ENCODE data around the gene CD48. TPM values are rescaled to one million over a fixed set of nuclear protein-coding genes. Genes with fewer than 3 reads are reported as not detected.

Gene CD48
- total RNA-seq, 4 donors from 2014 or later: 0.53 to 4.3 (median 1.5) TPM

DNA sequence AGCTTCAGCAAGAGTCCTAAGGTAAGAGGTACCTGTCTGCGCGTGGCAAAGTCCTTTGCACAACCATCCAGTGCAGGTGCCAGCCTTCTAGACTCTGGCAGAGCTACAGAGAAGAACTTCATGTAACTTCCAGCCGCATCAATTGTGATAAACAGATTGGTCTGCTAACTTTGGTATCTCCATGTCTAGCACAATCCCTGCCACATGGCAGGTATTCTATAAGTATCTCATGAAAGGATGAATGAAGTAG lies 29.8 kb downstream of the CD48 start:
- H3K4me3 ChIP-seq (ENCODE audit: low read depth, poor library complexity, severe bottlenecking): no peak overlapping the region
- TF ChIP-seq, protein P1, sequence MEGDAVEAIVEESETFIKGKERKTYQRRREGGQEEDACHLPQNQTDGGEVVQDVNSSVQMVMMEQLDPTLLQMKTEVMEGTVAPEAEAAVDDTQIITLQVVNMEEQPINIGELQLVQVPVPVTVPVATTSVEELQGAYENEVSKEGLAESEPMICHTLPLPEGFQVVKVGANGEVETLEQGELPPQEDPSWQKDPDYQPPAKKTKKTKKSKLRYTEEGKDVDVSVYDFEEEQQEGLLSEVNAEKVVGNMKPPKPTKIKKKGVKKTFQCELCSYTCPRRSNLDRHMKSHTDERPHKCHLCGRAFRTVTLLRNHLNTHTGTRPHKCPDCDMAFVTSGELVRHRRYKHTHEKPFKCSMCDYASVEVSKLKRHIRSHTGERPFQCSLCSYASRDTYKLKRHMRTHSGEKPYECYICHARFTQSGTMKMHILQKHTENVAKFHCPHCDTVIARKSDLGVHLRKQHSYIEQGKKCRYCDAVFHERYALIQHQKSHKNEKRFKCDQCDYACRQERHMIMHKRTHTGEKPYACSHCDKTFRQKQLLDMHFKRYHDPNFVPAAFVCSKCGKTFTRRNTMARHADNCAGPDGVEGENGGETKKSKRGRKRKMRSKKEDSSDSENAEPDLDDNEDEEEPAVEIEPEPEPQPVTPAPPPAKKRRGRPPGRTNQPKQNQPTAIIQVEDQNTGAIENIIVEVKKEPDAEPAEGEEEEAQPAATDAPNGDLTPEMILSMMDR (IDR thresholded peaks at IDR 0.05): no peak
- TF ChIP-seq POLR2A (IDR thresholded peaks at IDR 0.05): no peak
- no peak for DNase-seq (ENCODE audit: low spot score in 2 of 2)
- WGBS, 2 donors: 87 to 88% methylated on average over 3 of the region's 3 CpGs
- intact Hi-C loops (cut with DNase I; ENCODE audit: low total_unique reads): no loop called here

DNA sequence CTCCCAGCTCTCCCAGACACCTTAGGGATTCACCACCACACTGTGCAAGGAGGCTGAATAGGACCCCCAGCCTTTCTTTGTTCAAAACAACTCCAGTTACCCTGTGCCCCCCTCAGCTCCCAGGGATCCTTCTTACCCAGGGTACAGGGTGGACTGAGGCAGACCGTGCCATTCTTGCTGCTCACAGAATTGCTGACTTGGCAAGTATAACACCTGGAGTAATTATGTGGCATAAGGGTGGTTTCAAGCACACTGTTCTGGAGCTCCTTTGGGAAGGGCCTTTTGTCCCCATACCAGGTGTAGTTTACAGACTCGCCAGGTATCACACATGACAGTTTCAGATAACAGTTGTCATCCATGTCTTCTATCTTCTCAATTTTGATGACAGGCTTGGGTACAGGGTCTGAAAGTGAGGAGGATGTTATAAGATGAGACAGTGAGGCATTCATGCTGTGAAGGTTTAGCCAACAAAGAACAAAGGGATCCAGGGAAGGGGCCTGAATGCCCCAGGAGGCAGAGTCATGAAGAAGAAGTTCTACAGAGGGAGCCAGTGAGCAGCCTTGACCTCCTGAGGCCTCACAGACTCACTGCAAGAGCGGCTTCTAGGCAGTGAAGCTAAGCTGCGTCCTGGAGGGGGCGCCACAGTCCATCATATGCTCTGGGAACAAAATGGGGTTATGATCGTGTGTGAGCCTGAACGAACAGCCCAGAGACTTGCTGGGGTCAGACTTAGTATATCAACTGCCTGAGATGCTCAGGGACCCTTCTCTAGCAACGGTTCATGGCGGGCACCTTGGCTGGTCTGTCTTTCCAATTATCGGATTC lies 30.3 kb downstream of the CD48 start:
- TF ChIP-seq, protein P1 (IDR thresholded peaks at IDR 0.05): no peak
- no peak for TF ChIP-seq POLR2A (IDR thresholded peaks at IDR 0.05)
- H3K4me3 ChIP-seq (ENCODE audit: low read depth, poor library complexity, severe bottlenecking): no peak overlapping the region
- intact Hi-C loops (cut with DNase I; ENCODE audit: low total_unique reads): no loop called here
- 51 to 57% methylated on average over 10 of the region's 10 CpGs for WGBS, 2 donors
- peak; percentile 63 to 92 for DNase-seq (ENCODE audit: low spot score in 2 of 2)

DNA sequence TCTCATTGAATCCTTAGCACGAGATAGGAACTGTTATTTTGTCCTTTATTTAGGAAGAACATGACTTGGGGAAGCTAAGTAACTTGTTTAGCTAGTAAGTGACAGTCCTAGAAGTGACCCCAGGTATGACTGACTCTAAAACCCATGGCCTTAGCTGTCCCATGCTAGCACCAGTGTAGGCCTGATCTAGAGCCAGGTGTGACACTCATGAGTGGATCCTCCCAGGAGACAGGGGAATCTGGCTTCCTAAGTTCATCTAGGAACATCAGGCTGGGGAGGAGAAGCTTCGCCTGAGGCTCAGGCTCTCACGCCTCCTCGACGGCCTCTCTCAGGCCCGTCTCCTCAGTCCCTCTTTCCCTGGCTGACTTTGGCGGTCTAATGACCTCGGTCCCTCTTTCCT lies 31.2 kb downstream of the CD48 start:
- no peak for DNase-seq (ENCODE audit: low spot score in 2 of 2)
- no peak overlapping the region for H3K4me3 ChIP-seq (ENCODE audit: low read depth, poor library complexity, severe bottlenecking)
- intact Hi-C loops (cut with DNase I; ENCODE audit: low total_unique reads): no loop called here
- TF ChIP-seq, protein P1 (IDR thresholded peaks at IDR 0.05): no peak
- no peak for TF ChIP-seq POLR2A (IDR thresholded peaks at IDR 0.05)
- 91 to 92% methylated on average over 8 of the region's 8 CpGs for WGBS, 2 donors

DNA sequence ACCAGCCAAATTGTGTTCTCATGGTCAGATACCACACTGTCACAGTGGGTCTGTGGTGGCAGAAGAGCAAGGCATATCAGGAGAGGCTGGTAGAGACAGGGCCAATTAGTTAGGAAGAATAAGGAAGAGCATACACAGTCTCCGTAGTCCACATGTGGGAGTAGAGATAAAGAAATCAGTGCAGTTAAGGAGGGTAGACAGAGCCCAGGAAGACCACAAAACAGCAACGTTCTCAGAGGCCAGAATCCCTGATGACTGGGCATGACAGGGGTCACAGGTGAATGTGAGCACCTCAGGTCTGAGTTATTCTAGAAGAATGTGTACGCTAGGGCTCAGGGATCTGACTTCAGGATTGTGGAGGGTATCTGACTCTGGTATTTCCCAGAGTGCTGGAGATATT lies 31.7 kb downstream of the CD48 start:
- WGBS, 2 donors: 86 to 88% methylated on average over 3 of the region's 3 CpGs
- TF ChIP-seq, protein P1 (IDR thresholded peaks at IDR 0.05): no peak
- no peak for TF ChIP-seq POLR2A (IDR thresholded peaks at IDR 0.05)
- intact Hi-C loops (cut with DNase I; ENCODE audit: low total_unique reads): loop anchor here (10.0 kb wide), 1 partner anchor 155 kb away; no protein-coding TSS in a partner anchor
- H3K4me3 ChIP-seq (ENCODE audit: low read depth, poor library complexity, severe bottlenecking): no peak overlapping the region
- no peak for DNase-seq (ENCODE audit: low spot score in 2 of 2)

DNA sequence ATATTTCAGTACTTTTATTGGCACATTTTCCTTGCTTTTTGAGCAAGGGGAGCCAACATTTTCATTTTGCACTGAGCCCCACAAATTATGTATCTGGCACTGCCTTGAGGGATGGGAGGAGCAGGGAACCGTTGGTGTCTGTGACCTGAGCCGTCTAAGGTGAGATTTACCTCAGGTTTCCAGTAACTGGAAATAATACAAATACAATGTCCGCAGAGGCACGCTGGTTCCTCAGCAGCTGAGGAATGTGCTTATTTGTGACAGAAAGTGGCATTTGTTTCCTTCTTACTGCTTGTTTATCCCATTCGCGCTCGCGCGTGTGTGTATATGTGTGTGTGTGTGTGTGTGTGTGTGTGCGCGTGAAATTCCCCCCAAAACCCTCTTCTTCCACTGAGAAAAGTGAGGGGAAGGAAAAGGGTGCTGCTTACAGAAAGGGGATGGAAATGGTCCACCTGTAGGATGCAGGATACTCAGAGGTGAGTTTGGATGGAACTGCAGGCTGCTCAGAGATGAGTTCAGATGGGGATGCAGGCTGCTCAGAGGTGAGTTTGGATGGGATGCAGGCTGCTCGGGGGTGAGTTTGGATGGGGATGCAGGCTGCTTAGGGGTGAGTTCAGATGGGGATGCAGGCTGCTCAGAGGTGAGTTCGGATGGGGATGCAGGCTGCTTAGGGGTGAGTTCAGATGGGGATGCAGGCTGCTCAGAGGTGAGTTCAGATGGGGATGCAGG lies 34.6 kb downstream of the CD48 start:
- 72 to 75% methylated on average over 13 of the region's 13 CpGs for WGBS, 2 donors
- DNase-seq (ENCODE audit: low spot score in 2 of 2): no peak
- no peak for TF ChIP-seq POLR2A (IDR thresholded peaks at IDR 0.05)
- TF ChIP-seq, protein P1 (IDR thresholded peaks at IDR 0.05): no peak
- H3K4me3 ChIP-seq (ENCODE audit: low read depth, poor library complexity, severe bottlenecking): no peak overlapping the region
- intact Hi-C loops (cut with DNase I; ENCODE audit: low total_unique reads): loop anchor here (10.0 kb wide), 1 partner anchor 158 kb away; no protein-coding TSS in a partner anchor
